IPS-NIHi7 (cell line): ENCODE results near the gene DYNAP.

ENCODE experiments used
- DNase-seq: peaks from one replicate; pipeline ENCODE4 v3.0.0; 2012; ENCODE audit warnings: mixed read lengths; ENCODE audit errors: extremely low spot score

DYNAP gene

GRCh38 chr18:54636217-54636616 lies 45.2 kb downstream of the DYNAP start:
- no peak for DNase-seq

- no peak for DNase-seq
Measured at GRCh38 chr18:54641734-54642133, 50.7 kb downstream of the DYNAP start.

- DNase-seq = peak; percentile 50
Measured at GRCh38 chr18:54647176-54647575, 56.1 kb downstream of the DYNAP start.
